PC-9 (cell line): Measurements from ENCODE around the gene MARCHF3. TPM values are rescaled to one million over a fixed set of nuclear protein-coding genes. Genes with fewer than 3 reads are reported as not detected.
"Not testable (repeated sequence)": the region's sequence is repeated elsewhere in the genome, so short reads cannot be mapped to it uniquely, and the experiment has no call there.

ENCODE experiments used
- BruUV-seq: library from RNA; stranded (reverse); fragments of 400-500 nt; replicated peaks from 2 replicates; lab custom pipeline; 2021; lab: Mats Ljungman, UMichigan
- CTCF ChIA-PET: fragments of 300-600 bp; sonication (Branson Sonifier 250); formaldehyde crosslinking; loops from one replicate; lab custom pipeline; 2022; ENCODE audit warnings: antibody characterized with exemption; lab: Charles Lee
- POLR2A ChIA-PET: fragments of 300-600 bp; sonication (Branson Sonifier 250); formaldehyde crosslinking; loops from one replicate; lab custom pipeline; 2022; ENCODE audit warnings: antibody characterized with exemption; ENCODE audit not compliant: unreplicated experiment; lab: Charles Lee
- DNase-seq, 2 experiments: peaks; one replicate each; pipeline versions ENCODE4 v3.0.0 to v3.0.0-alpha.2; 2015 to 2022; ENCODE audit warnings: mixed read lengths in 1 of 2
- H2AFZ ChIP-seq: fragments of 200-600 bp; sonication (generic); 2 replicates; pipeline ENCODE4 v1.8.1; 2017; ENCODE audit warnings: antibody characterized with exemption
- H3F3A ChIP-seq: fragments of 200-600 bp; sonication (generic); 2 replicates; pipeline ENCODE4 v1.8.1; 2017; ENCODE audit warnings: antibody characterized with exemption, mild to moderate bottlenecking, low read depth; ENCODE audit not compliant: insufficient read depth
- H3K27ac ChIP-seq: fragments of 200-600 bp; sonication (generic); 2 replicates; pipeline ENCODE4 v1.6.1; 2016; ENCODE audit warnings: mixed run types
- H3K27me3 ChIP-seq: fragments of 200-600 bp; sonication (generic); 2 replicates; pipeline ENCODE4 v1.6.1; 2016; ENCODE audit warnings: low read depth, mixed run types; ENCODE audit not compliant: insufficient read depth
- H3K36me3 ChIP-seq: fragments of 200-600 bp; sonication (generic); 2 replicates; pipeline ENCODE4 v1.6.1; 2016; ENCODE audit warnings: low read depth, mixed run types
- H3K4me1 ChIP-seq: fragments of 200-600 bp; sonication (generic); replicated peaks from 2 replicates; pipeline ENCODE4 v1.6.1; 2016; ENCODE audit warnings: mixed run types; ENCODE audit not compliant: insufficient read depth
- H3K4me2 ChIP-seq: fragments of 200-600 bp; sonication (generic); 2 replicates; pipeline ENCODE4 v1.6.1; 2017; ENCODE audit warnings: mixed run types
- H3K4me3 ChIP-seq: fragments of 200-600 bp; sonication (generic); 2 replicates; pipeline ENCODE4 v1.6.1; 2016; ENCODE audit warnings: mixed run types
- H3K79me2 ChIP-seq: fragments of 200-600 bp; sonication (generic); 2 replicates; pipeline ENCODE4 v1.6.1; 2017; ENCODE audit warnings: low read depth, mixed run types
- H3K9me2 ChIP-seq: fragments of 200-600 bp; sonication (generic); 2 replicates; pipeline ENCODE4 v1.8.1; 2017; ENCODE audit warnings: mild to moderate bottlenecking; ENCODE audit not compliant: insufficient read depth
- H3K9me3 ChIP-seq: fragments of 200-600 bp; sonication (generic); 2 replicates; pipeline ENCODE4 v1.8.1; 2016; ENCODE audit warnings: low read depth; ENCODE audit not compliant: insufficient read depth
- H4K20me1 ChIP-seq: fragments of 200-600 bp; sonication (generic); 2 replicates; pipeline ENCODE4 v1.8.1; 2017; ENCODE audit not compliant: insufficient read depth
- CTCF ChIP-seq: fragments of 200-600 bp; sonication (generic); conservative IDR thresholded peaks from 2 replicates; pipeline ENCODE4 v1.6.1; 2017; ENCODE audit warnings: mixed run types, antibody characterized with exemption, mild to moderate bottlenecking, moderate library complexity
- EZH2 ChIP-seq: fragments of 200-600 bp; sonication (generic); IDR thresholded peaks from 2 replicates; pipeline ENCODE4 v1.8.0; 2017; ENCODE audit warnings: antibody characterized with exemption, low read depth
- intact Hi-C: fragments of 100-400 bp; cut with micrococcal nuclease; formaldehyde crosslinking; loops from one replicate; pipeline ENCODE4 v1.10.0; 2022; ENCODE audit not compliant: unreplicated experiment
- total RNA-seq: library from RNA; stranded (reverse); gene quantifications from 2 replicates; pipeline ENCODE4 v1.2.3, GENCODE V29; 2021

The MARCHF3 gene
- total RNA-seq, 1 experiment from 2014 or later, result 0.35 TPM

DNA sequence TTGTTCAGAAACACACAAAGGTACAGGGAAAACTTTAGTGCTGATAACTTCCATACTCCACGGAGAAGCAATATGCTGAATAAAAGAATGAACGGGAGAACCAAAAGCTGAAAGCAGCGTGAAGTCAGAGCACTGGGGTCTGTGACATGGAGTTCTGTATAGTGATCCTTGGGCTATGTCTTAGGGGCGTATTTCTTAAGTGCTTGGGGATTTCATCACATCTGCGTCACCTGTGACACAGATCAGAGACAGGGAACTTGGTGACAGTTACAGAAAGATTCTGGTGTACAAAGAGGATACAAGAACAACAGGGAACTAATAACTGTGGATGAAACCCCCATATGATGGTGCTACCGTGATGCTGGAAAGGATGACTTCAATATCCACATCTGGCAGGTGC is 81.9 kb downstream of the MARCHF3 start:
- ChIA-PET POLR2A (no interaction called here), CTCF (no interaction called here)
- no TSS peak for BruUV-seq
- Histone ChIP-seq H3K4me1 (no peaks in the 10 kb centered on the region), H3K27me3 (no peaks in the 10 kb centered on the region), H4K20me1 (no peaks in the 10 kb centered on the region), H3K9me2 (0 out of 2 replicates have a peak, but pooled peaks cover 2% of the 10 kb centered on the region), H2AFZ (no peak overlapping the region), H3K79me2 (no peaks in the 10 kb centered on the region), H3K27ac (no peak overlapping the region), H3F3A (no peaks in the 10 kb centered on the region), H3K36me3 (no peaks in the 10 kb centered on the region), H3K4me3 (no peak overlapping the region), H3K4me2 (no peak overlapping the region), H3K9me3 (no peaks in the 10 kb centered on the region)
- no peak for TF ChIP-seq EZH2
- TF ChIP-seq CTCF, result no peak
- intact Hi-C loops, result no loop called here
- no peak for DNase-seq

DNA sequence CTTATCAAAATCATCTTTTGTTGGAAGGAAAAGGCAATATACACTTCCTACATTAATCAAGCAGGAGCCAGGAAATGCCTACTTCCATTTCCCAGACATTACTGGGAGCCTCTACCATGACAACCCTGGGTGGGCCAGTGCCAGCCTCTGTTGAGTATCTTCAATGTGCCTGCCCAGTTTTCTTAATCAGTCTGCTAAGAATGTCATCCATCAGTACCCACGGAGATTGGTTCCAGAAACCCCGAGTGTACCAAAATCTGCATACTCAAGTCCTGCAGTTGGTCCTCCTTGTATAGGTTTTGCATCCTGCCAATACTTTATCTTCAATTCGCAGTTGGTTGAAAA is 82.4 kb downstream of the MARCHF3 start:
- Histone ChIP-seq H3F3A (no peaks in the 10 kb centered on the region), H2AFZ (no peak overlapping the region), H3K27ac (no peak overlapping the region), H3K79me2 (no peaks in the 10 kb centered on the region), H3K36me3 (no peaks in the 10 kb centered on the region), H3K9me2 (no peaks in the 10 kb centered on the region), H4K20me1 (no peaks in the 10 kb centered on the region), H3K4me1 (no peaks in the 10 kb centered on the region), H3K4me3 (no peak overlapping the region), H3K9me3 (no peaks in the 10 kb centered on the region), H3K4me2 (no peak overlapping the region), H3K27me3 (no peaks in the 10 kb centered on the region)
- BruUV-seq, result no TSS peak
- no peak for DNase-seq
- intact Hi-C loops, result no loop called here
- ChIA-PET POLR2A (no interaction called here), CTCF (no interaction called here)
- no peak for TF ChIP-seq EZH2
- no peak for TF ChIP-seq CTCF

GRCh38 chr5:126947146-126948010 is 83.0 kb downstream of the MARCHF3 start:
- H3K4me2 ChIP-seq, result no peak overlapping the region
- DNase-seq, result no peak
- H3K4me3 ChIP-seq, result no peak overlapping the region
- ChIA-PET POLR2A (no interaction called here), CTCF (no interaction called here)
- no peak for TF ChIP-seq EZH2
- TF ChIP-seq CTCF, result no peak
- no peaks in the 10 kb centered on the region for H3K9me3 ChIP-seq
- intact Hi-C loops, result no loop called here
- H3K79me2 ChIP-seq, result no peaks in the 10 kb centered on the region
- H3K9me2 ChIP-seq, result no peaks in the 10 kb centered on the region
- H3F3A ChIP-seq, result no peaks in the 10 kb centered on the region
- BruUV-seq, result no TSS peak
- H4K20me1 ChIP-seq, result no peaks in the 10 kb centered on the region
- H3K27me3 ChIP-seq, result no peaks in the 10 kb centered on the region
- no peak overlapping the region for H3K27ac ChIP-seq
- no peaks in the 10 kb centered on the region for H3K4me1 ChIP-seq
- no peaks in the 10 kb centered on the region for H3K36me3 ChIP-seq
- no peak overlapping the region for H2AFZ ChIP-seq

- H3K4me3 ChIP-seq, H3K9me3 ChIP-seq, H3K27ac ChIP-seq, H4K20me1 ChIP-seq, H3F3A ChIP-seq, POLR2A ChIA-PET, H3K9me2 ChIP-seq, DNase-seq, intact Hi-C loops, H3K4me2 ChIP-seq, H2AFZ ChIP-seq, H3K27me3 ChIP-seq, CTCF ChIA-PET, BruUV-seq, H3K36me3 ChIP-seq, H3K79me2 ChIP-seq: not testable (repeated sequence)
- peaks cover 11% of the 10 kb centered on the region; the same call in 1 of the 2 replicates for H3K4me1 ChIP-seq
These were observed 87.5 kb downstream of the MARCHF3 start for GRCh38 chr5:126942908-126943307.
